ENCODE data around the gene TMPRSS3.

GRCh38 chr21:42357307-42357706 is 38.5 kb downstream of the TMPRSS3 start:
- TF ChIP-seq EZH2 (IDR thresholded peaks at IDR 0.05; ENCODE audit: borderline replicate concordance, low read depth, low read length, poor library complexity, severe bottlenecking) (no peak), CTCF (conservative IDR thresholded peaks at IDR 0.05; ENCODE audit: low read depth, low read length) (no peak)
